ENCODE measurements around the gene FBXO28. TPM values are rescaled to one million over a fixed set of nuclear protein-coding genes. Genes with fewer than 3 reads are reported as not detected.

The FBXO28 gene
- total RNA-seq, 1 experiment from 2014 or later, result 82.6 TPM

- peaks cover 73% of the 10 kb centered on the region for H3K4me1 ChIP-seq (ENCODE audit: insufficient read depth, low read length)
- no peaks in the 10 kb centered on the region for H3K36me3 ChIP-seq (ENCODE audit: low read depth, low read length)
- peaks cover 14% of the 10 kb centered on the region for H3F3A ChIP-seq (ENCODE audit: low read length, unreplicated experiment)
- intact Hi-C loops (cut with micrococcal nuclease), result loop anchor here (2.0 kb wide), 1 partner anchor 21 kb away; no protein-coding TSS in a partner anchor
- no peaks in the 10 kb centered on the region for H3K9me2 ChIP-seq (replicated peaks; ENCODE audit: low read length)
- peak overlapping the region; percentile 71 for H3K27ac ChIP-seq (ENCODE audit: low read length)
- ChIA-PET CTCF (interaction anchor here (0.7 kb wide), 1 partner anchor 268 kb away, joined by 7 read pairs; no protein-coding TSS in a partner anchor), POLR2A (ENCODE audit: unreplicated experiment) (no interaction called here)
- no peaks in the 10 kb centered on the region for H4K20me1 ChIP-seq (ENCODE audit: low read length)
- ATAC-seq (peak; percentile 52), DNase-seq (peak; percentile 97)
- no peak overlapping the region for H3K4me3 ChIP-seq (ENCODE audit: low read length)
- BruUV-seq (replicated peaks), result no TSS peak
- no peaks in the 10 kb centered on the region for H3K27me3 ChIP-seq (ENCODE audit: low read length)
- TF ChIP-seq, protein P1, sequence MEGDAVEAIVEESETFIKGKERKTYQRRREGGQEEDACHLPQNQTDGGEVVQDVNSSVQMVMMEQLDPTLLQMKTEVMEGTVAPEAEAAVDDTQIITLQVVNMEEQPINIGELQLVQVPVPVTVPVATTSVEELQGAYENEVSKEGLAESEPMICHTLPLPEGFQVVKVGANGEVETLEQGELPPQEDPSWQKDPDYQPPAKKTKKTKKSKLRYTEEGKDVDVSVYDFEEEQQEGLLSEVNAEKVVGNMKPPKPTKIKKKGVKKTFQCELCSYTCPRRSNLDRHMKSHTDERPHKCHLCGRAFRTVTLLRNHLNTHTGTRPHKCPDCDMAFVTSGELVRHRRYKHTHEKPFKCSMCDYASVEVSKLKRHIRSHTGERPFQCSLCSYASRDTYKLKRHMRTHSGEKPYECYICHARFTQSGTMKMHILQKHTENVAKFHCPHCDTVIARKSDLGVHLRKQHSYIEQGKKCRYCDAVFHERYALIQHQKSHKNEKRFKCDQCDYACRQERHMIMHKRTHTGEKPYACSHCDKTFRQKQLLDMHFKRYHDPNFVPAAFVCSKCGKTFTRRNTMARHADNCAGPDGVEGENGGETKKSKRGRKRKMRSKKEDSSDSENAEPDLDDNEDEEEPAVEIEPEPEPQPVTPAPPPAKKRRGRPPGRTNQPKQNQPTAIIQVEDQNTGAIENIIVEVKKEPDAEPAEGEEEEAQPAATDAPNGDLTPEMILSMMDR (conservative IDR thresholded peaks at IDR 0.05; ENCODE audit: low read depth, low read length), result no peak
- TF ChIP-seq EZH2 (IDR thresholded peaks at IDR 0.05; ENCODE audit: low read length, unreplicated experiment) (no peak), EZH2phosphoT487 (IDR thresholded peaks at IDR 0.05; ENCODE audit: borderline replicate concordance, low read length) (no peak)
- H3K79me2 ChIP-seq (ENCODE audit: low read length), result no peaks in the 10 kb centered on the region
- peak overlapping the region; percentile 50 for H3K4me2 ChIP-seq (ENCODE audit: low read length)
- H2AFZ ChIP-seq (ENCODE audit: low read length), result no peak overlapping the region
- no peaks in the 10 kb centered on the region for H3K9me3 ChIP-seq (ENCODE audit: low read length)
- 0 out of 2 replicates have a peak overlapping the region, but pooled peaks have one; percentile 9 for H3K9ac ChIP-seq (ENCODE audit: low read length)
Observed at GRCh38 chr1:224065455-224065854, 48.5 kb upstream of the FBXO28 start.

- Histone ChIP-seq H3K9me3 (ENCODE audit: low read length) (no peaks in the 10 kb centered on the region), H3K4me1 (ENCODE audit: insufficient read depth, low read length) (peaks cover 66% of the 10 kb centered on the region), H3K79me2 (ENCODE audit: low read length) (no peaks in the 10 kb centered on the region), H2AFZ (ENCODE audit: low read length) (no peak overlapping the region), H3K27ac (ENCODE audit: low read length) (peak overlapping the region; percentile 83), H3K9ac (ENCODE audit: low read length) (peak overlapping the region; percentile 34), H3K27me3 (ENCODE audit: low read length) (no peaks in the 10 kb centered on the region), H3F3A (ENCODE audit: low read length, unreplicated experiment) (peaks cover 14% of the 10 kb centered on the region), H3K9me2 (replicated peaks; ENCODE audit: low read length) (no peaks in the 10 kb centered on the region), H3K4me2 (ENCODE audit: low read length) (peak overlapping the region; percentile 55), H3K4me3 (ENCODE audit: low read length) (no peak overlapping the region), H4K20me1 (ENCODE audit: low read length) (no peaks in the 10 kb centered on the region), H3K36me3 (ENCODE audit: low read depth, low read length) (no peaks in the 10 kb centered on the region)
- intact Hi-C loops (cut with micrococcal nuclease), result loop anchor here (2.0 kb wide), 1 partner anchor 48 kb away; the partner anchor contains the start of gene FBXO28
- BruUV-seq (replicated peaks), result TSS peak; percentile 84
- ChIA-PET CTCF (interaction anchor here (0.5 to 1.3 kb wide), 2 partner anchors 16 to 256 kb away, joined by 4 to 6 read pairs; no protein-coding TSS in a partner anchor), POLR2A (ENCODE audit: unreplicated experiment) (no interaction called here)
- TF ChIP-seq, protein P1 (conservative IDR thresholded peaks at IDR 0.05; ENCODE audit: low read depth, low read length), result no peak
- no peak for TF ChIP-seq EZH2phosphoT487 (IDR thresholded peaks at IDR 0.05; ENCODE audit: borderline replicate concordance, low read length)
- TF ChIP-seq EZH2 (IDR thresholded peaks at IDR 0.05; ENCODE audit: low read length, unreplicated experiment), result no peak
- no peak for DNase-seq
- ATAC-seq, result no peak
Observed at GRCh38 chr1:224067207-224067606, 46.7 kb upstream of the FBXO28 start.
